SK-N-MC (cell line): ENCODE measurements around the gene AOPEP.
"Not testable (repeated sequence)": the region's sequence is repeated elsewhere in the genome, so short reads cannot be mapped to it uniquely, and the experiment has no call there.

Experiments used
- DNase-seq: peaks from one replicate; pipeline ENCODE4 v3.0.0-alpha.2; 2011; ENCODE audit warnings: low read depth, low spot score
- H3K27ac ChIP-seq: fragments of 200-600 bp; sonication (generic); 2 replicates; pipeline ENCODE4 v1.5.1; 2016; ENCODE audit warnings: mixed run types
- H3K36me3 ChIP-seq: fragments of 200-600 bp; sonication (generic); 2 replicates; pipeline ENCODE4 v1.6.1; 2017; ENCODE audit warnings: antibody characterized with exemption, low read length, mixed read lengths; ENCODE audit not compliant: insufficient read depth
- H3K4me3 ChIP-seq: fragments of 200-600 bp; sonication (generic); 2 replicates; pipeline ENCODE4 v1.5.1; 2016
- H3K9ac ChIP-seq: fragments of 200-600 bp; sonication (generic); 2 replicates; pipeline ENCODE4 v1.8.0; 2017; ENCODE audit warnings: mixed run types, mixed read lengths; ENCODE audit not compliant: insufficient read length
- H3K9me3 ChIP-seq: fragments of 200-600 bp; sonication (generic); 2 replicates; pipeline ENCODE4 v1.6.1; 2017; ENCODE audit warnings: low read depth, mild to moderate bottlenecking, antibody characterized with exemption, low read length, moderate library complexity, mixed read lengths
- EZH2 ChIP-seq: fragments of 200-600 bp; sonication (generic); IDR thresholded peaks from one replicate; pipeline ENCODE4 v1.6.1; 2017; ENCODE audit warnings: antibody characterized with exemption
- FOXP2 ChIP-seq: optimal IDR thresholded peaks from 2 replicates; pipeline ENCODE3; 2011; ENCODE audit warnings: mild to moderate bottlenecking, moderate library complexity; ENCODE audit not compliant: insufficient read depth; ENCODE audit errors: extremely low read length, control extremely low read depth
- POLR2AphosphoS5 ChIP-seq: IDR thresholded peaks from 2 replicates; pipeline ENCODE4 v1.6.1; 2012; ENCODE audit warnings: mild to moderate bottlenecking, low read depth, low read length, borderline replicate concordance

The AOPEP gene

DNA sequence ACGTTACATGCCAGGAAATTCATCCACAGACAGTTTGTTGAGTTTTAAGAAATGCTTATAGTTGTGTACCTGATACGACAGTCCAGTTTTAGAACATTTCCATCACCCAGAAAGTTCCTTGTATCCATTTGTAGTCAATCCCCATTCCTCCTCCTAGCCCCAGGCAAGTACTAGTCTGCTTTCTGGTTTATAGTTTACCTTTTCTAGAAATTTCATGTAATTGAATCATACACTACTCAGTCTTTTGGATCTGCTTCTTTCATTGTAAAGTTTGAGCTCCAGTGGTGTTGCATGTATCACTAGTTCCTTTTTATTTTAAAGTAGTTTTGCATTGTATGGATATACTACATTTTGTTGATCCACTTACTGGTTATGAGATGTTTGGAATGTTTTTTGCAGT lies 291.2 kb downstream of the AOPEP start:
- H3K9me3 ChIP-seq = no peaks in the 10 kb centered on the region
- TF ChIP-seq EZH2 = no peak
- no peak overlapping the region for H3K9ac ChIP-seq
- peaks cover 36% of the 10 kb centered on the region for H3K36me3 ChIP-seq
- H3K27ac ChIP-seq = no peak overlapping the region
- no peak for DNase-seq
- H3K4me3 ChIP-seq = no peak overlapping the region

DNA sequence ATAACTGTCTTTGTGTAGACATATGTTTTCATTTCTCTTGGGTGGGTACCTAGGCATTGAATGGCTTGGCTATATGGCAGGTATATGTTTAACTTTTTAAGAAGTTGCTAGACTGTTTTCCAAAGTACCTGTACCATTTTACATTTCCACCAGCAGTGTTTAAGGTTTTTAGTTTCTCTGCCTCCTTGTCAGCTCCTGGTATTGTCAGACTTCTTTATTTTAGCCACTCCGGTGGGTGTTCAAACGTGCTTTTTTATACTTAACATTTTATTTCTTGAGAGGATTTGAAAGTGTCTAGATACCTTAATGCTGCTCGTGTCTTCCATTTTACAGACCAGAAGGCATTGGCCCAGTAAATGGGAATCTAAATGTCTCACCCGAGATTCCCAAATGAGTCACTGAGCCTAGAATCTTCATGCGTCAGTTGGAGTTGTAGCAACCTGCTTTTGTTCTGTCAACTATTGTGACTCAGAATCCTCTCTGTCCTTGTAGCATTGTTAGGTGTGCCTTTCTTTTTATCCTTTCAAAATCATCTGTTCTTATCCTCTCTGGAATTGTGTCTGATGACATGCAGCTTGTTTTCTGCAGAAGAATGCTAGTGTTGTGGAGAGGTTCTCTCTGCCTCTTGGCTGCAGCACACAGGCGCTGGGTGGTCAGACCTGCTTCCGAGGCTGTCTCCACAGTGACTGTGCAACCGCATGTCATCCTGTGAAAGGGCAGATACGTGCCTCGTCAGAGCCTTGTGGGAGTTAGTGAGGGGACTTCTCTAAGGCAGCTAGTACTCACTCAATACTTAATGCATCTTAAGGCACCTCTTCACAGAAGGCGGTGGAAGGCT lies 291.8 kb downstream of the AOPEP start:
- Histone ChIP-seq H3K27ac (no peak overlapping the region), H3K9me3 (no peaks in the 10 kb centered on the region), H3K36me3 (peaks cover 36% of the 10 kb centered on the region), H3K9ac (no peak overlapping the region), H3K4me3 (no peak overlapping the region)
- TF ChIP-seq EZH2 (no peak), POLR2AphosphoS5 (no peak), FOXP2 (no peak)
- DNase-seq = no peak

DNA sequence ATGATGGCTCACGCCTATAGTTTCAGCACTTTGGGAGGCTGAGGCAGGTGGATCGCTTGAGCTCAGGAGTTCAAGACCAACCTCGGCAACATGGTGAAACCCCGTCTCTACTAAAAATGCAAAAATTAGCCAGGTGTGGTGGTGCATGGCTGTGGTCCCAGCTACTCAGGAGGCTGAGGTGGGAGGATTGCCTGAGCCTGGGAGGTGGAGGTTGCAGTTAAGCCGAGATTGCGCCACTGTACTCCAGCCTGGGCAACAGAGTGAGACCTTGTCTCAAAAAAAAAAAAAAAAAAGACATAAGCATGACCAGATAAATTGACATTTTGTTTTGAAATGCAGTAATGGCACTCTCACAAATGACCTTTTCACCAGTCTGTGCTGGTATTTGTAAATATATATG lies 294.1 kb downstream of the AOPEP start:
- not testable (repeated sequence) for H3K27ac ChIP-seq, DNase-seq, H3K4me3 ChIP-seq, H3K9ac ChIP-seq, H3K9me3 ChIP-seq
- peaks cover 21% of the 10 kb centered on the region for H3K36me3 ChIP-seq

DNA sequence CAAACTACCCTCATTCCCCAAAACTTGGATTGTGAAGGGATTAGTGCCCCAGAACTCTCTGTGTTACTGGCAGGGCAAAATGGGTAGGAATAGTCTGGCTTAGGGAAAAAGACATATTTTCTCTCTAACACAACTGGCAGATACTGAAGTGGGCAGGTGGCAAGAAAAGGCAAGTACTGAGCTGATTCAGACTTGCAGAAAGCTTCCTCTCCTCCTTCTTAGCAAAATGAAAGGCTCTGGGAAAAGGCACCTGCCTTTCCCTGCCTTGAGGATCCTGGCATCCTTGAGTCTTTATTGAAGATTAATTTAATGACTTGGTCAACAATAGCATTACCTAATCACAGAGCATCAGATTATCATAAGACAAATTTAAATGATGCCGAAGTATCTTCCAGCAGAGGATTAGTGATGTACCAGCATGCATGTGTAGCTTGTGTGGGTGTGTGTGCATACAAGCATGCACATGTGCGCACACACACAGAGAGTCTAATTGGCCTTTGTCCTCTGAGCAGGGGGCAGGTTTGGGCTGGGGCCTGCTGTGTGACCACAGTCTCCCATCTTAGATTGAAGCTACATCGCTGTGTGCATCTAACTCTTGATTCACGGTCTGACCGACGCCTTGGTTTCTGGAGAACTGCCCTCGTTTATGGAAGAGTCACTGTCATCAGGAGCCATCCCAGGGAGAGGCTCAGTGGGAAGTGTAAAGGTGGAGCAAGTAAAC lies 294.8 kb downstream of the AOPEP start:
- DNase-seq = no peak
- no peak overlapping the region for H3K4me3 ChIP-seq
- no peak overlapping the region for H3K9ac ChIP-seq
- no peak for TF ChIP-seq EZH2
- no peak for TF ChIP-seq FOXP2
- TF ChIP-seq POLR2AphosphoS5 = no peak
- H3K9me3 ChIP-seq = no peaks in the 10 kb centered on the region
- peaks cover 18% of the 10 kb centered on the region for H3K36me3 ChIP-seq
- no peak overlapping the region for H3K27ac ChIP-seq

DNA sequence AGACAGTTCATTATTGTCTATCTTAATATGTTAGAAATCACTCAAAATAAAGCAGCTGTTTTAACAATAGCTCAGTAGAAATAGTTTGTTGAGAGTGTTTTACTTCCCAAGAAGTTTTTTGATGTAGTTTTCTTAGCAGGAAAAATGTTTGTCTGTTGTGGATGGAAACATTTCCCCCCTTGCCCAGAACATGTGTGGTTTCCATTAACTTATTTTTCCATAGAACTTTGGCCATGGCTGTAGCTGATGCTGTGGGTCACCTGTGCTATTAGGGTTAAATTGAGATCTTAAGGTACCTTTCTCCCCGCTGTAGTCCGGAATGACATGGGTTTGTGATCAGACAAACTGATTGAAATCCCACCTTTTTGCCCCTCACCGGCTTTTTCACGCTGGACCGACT lies 296.2 kb downstream of the AOPEP start:
- Histone ChIP-seq H3K9ac (no peak overlapping the region), H3K9me3 (no peaks in the 10 kb centered on the region), H3K27ac (no peak overlapping the region), H3K4me3 (no peak overlapping the region), H3K36me3 (peaks cover 8% of the 10 kb centered on the region; the same call in 1 of the 2 replicates)
- TF ChIP-seq FOXP2 (no peak), POLR2AphosphoS5 (no peak), EZH2 (no peak)
- DNase-seq = no peak

DNA sequence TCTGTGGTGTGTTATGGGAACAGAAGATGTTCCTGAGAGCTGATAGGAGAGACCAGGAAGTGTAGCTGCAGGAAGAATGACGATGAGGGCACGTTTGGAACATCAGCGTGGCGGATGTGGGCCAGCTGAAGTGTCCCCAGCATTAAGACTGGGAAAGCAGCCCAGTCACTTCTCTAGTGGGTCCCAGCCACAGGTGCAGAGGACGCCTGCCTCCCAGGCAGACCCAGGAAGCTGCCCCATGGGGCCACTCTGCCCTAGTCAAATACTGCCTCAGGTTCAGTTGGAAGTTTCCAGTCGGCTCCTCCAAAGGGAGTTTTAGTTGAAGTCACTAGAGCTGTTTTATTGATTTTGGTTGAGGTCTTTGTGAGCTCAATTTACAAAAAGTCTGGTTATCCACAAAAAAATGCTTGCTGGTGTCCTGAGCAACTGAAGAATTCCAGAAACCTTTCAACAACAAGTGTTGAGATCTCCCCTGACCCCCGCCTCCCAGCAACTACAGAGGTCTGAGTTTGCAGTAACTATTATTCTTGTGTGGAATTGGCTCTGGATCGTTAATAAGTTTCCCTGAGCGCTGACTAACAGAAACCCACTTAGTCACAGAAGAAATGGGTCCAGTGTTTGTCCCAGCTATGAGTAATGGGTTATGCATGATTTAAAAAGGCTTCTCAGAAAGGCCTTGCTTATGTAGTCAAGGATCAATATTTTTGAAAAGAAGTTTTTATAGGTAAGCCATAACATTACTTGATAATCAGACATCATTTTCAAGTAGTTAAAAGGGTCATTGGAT lies 296.9 kb downstream of the AOPEP start:
- Histone ChIP-seq H3K9ac (no peak overlapping the region), H3K27ac (peak overlapping the region; percentile 62), H3K4me3 (no peak overlapping the region), H3K36me3 (peaks cover 7% of the 10 kb centered on the region; the same call in 1 of the 2 replicates), H3K9me3 (no peaks in the 10 kb centered on the region)
- TF ChIP-seq FOXP2 = no peak
- no peak for TF ChIP-seq POLR2AphosphoS5
- TF ChIP-seq EZH2 = no peak
- no peak for DNase-seq

DNA sequence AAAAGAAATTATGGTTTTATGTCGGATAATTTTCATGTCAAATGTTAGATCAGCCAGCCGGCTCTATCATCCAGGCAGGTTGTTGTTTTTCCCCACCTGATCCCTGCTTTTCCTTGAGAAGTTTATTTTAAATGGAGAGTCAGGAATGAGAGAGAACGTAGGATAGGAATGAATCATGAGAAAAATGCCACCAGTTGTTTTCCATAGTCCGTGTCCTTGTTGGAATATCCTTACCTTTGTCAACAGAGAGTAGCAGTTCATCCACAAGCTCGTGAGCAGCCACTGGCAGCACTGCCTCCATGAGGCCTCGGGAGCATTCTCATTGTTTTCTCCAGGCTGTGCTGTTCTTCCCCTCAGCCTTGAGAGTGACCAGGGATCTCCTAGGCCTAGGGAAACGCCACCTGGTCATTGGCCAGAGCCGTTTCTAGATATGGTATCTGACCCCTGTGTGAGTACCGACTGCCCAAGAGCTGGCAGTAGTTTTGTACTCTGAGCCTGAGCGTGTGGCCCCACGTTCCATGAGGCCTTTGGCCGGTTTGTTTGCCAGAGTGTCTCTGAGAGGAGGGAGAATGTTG lies 297.7 kb downstream of the AOPEP start:
- no peak overlapping the region for H3K9ac ChIP-seq
- DNase-seq = no peak
- H3K36me3 ChIP-seq = peaks cover 7% of the 10 kb centered on the region; the same call in 1 of the 2 replicates
- peak overlapping the region; percentile 62 for H3K27ac ChIP-seq
- H3K9me3 ChIP-seq = no peaks in the 10 kb centered on the region
- TF ChIP-seq POLR2AphosphoS5 = no peak
- no peak for TF ChIP-seq FOXP2
- TF ChIP-seq EZH2 = no peak
- H3K4me3 ChIP-seq = peak overlapping the region; percentile 33
